Iris pigment epithelial cell (primary cell): ENCODE results near the gene CRYGA.
"Not testable (repeated sequence)": the region's sequence is repeated elsewhere in the genome, so short reads cannot be mapped to it uniquely, and the experiment has no call there.

Experiments used
- DNase-seq: peaks from one replicate; pipeline ENCODE4 v3.0.0-alpha.2; 2011; ENCODE audit warnings: low read depth

CRYGA gene

GRCh38 chr2:208127090-208127489 lies 36.3 kb downstream of the CRYGA start:
- DNase-seq: no peak

- no peak for DNase-seq
These were observed 38.1 kb downstream of the CRYGA start for GRCh38 chr2:208125251-208125650.

- DNase-seq: not testable (repeated sequence)
These were observed 39.2 kb downstream of the CRYGA start, which contains the start of gene CRYGD for GRCh38 chr2:208124013-208124715. Gene CRYGD, minus strand, starts transcription at chr2:208124524. Its CDS starts 51 bp downstream, at chr2:208124473.

- no peak for DNase-seq
These were observed 41.1 kb downstream of the CRYGA start for GRCh38 chr2:208122248-208122647.

- no peak for DNase-seq
These were observed 44.5 kb downstream of the CRYGA start for GRCh38 chr2:208118918-208119317.

GRCh38 chr2:208117390-208117789 lies 46.0 kb downstream of the CRYGA start:
- DNase-seq: not testable (repeated sequence)

GRCh38 chr2:208112969-208113368 lies 50.4 kb downstream of the CRYGA start:
- DNase-seq: no peak

- DNase-seq: not testable (repeated sequence)
These were observed 51.1 kb downstream of the CRYGA start for GRCh38 chr2:208112273-208112745.
